ENCODE measurements around the gene ADAM22. TPM values are rescaled to one million over a fixed set of nuclear protein-coding genes. Genes with fewer than 3 reads are reported as not detected.

ADAM22 gene
- total RNA-seq, 1 donor from 2014 or later, result 1.6 TPM

DNA sequence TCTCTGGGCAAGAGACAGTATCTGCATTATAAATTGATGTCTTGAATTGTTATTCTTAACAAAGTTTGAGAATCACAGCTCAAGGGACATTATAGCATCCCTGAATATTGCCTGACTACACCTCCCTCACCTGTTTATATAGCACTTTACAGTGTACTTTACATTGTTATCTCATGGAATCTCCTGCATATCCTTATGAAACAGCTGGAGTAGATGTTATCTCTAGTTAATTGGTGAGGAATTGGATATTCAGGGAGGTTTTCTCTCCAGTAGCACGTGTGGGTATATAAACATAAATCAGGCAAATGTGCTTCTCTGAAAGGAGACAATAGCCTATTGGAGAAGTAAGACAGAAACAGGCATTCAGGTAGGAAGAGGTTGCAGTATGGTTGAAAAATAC, 168.6 kb downstream of the ADAM22 start:
- Mint-ChIP-seq H3K36me3 (ENCODE audit: low read depth) (no peaks in the 10 kb centered on the region), H3K27ac (ENCODE audit: unreplicated experiment) (no peak overlapping the region), H3K27me3 (ENCODE audit: low read depth) (peaks cover 5% of the 10 kb centered on the region), H3K4me1 (ENCODE audit: low read depth) (no peaks in the 10 kb centered on the region), H3K4me3 (ENCODE audit: unreplicated experiment) (no peak overlapping the region), H3K9me3 (ENCODE audit: low read depth) (no peaks in the 10 kb centered on the region)
- no peak for TF ChIP-seq CTCF (IDR thresholded peaks at IDR 0.05)
- no peak for DNase-seq (ENCODE audit: low spot score)

DNA sequence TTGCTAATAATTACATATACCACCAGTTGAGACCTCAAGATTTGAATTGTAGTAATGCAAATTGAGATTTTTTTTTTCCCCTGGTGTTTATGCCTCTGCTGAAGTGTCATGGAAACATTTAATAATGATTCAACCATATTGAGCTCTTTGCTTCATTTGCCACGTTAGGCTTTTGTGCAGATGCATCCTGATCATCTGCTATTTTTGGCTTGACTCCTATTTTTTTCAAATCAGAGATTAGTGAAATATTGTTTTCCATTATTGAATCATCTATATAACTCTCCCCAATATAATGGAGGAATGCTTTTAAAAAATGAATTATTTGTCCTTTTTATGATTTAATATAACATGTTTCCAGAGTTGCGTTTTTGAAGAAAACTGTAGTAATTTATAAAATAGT, 170.7 kb downstream of the ADAM22 start:
- H3K9me3 Mint-ChIP-seq (ENCODE audit: low read depth), result no peaks in the 10 kb centered on the region
- H3K4me1 Mint-ChIP-seq (ENCODE audit: low read depth), result no peaks in the 10 kb centered on the region
- no peak for TF ChIP-seq CTCF (IDR thresholded peaks at IDR 0.05)
- H3K27ac Mint-ChIP-seq (ENCODE audit: unreplicated experiment), result no peak overlapping the region
- no peak for DNase-seq (ENCODE audit: low spot score)
- peaks cover 5% of the 10 kb centered on the region for H3K27me3 Mint-ChIP-seq (ENCODE audit: low read depth)
- no peak overlapping the region for H3K4me3 Mint-ChIP-seq (ENCODE audit: unreplicated experiment)
- H3K36me3 Mint-ChIP-seq (ENCODE audit: low read depth), result no peaks in the 10 kb centered on the region

DNA sequence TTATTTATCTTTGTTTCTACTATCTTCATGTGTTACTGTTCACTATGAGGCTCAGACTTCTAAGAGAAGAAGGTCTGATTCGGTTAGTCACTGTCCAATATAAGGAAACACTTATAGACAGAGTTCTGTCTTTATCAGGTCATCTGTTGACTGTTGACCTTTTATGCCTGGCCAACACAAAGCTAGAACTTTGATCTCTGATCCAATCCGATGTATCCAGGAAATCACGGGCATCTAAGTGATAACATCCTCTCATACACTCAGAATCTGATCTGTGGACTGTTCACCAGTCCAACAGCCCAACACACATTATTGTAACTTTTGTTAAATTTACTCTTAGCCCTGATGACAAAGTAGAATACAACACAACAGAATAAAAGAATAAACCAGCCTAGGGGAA, 171.2 kb downstream of the ADAM22 start:
- no peak for DNase-seq (ENCODE audit: low spot score)
- peaks cover 5% of the 10 kb centered on the region for H3K27me3 Mint-ChIP-seq (ENCODE audit: low read depth)
- no peak overlapping the region for H3K27ac Mint-ChIP-seq (ENCODE audit: unreplicated experiment)
- H3K4me3 Mint-ChIP-seq (ENCODE audit: unreplicated experiment), result no peak overlapping the region
- TF ChIP-seq CTCF (IDR thresholded peaks at IDR 0.05), result no peak
- H3K36me3 Mint-ChIP-seq (ENCODE audit: low read depth), result no peaks in the 10 kb centered on the region
- H3K4me1 Mint-ChIP-seq (ENCODE audit: low read depth), result no peaks in the 10 kb centered on the region
- H3K9me3 Mint-ChIP-seq (ENCODE audit: low read depth), result no peaks in the 10 kb centered on the region

DNA sequence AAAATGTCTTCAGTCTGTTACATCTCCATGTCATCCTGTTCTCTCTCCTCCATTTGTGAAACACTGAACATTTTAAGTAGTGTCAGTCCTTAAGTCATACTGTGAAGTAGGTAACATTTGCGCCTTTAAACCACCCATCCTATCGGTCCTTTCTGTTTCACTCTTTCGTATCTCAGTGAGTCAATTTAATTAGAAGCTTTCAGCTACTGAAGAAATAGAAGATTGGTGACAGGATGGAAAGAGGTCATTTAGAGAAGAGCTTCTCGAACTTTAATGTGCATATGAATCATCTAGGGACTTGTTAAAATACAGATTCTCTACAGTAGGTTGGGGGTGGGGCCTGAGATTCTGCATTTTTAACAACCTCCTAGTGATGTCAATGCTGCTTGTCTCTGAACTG, 172.4 kb downstream of the ADAM22 start:
- Mint-ChIP-seq H3K4me3 (ENCODE audit: unreplicated experiment) (no peak overlapping the region), H3K36me3 (ENCODE audit: low read depth) (no peaks in the 10 kb centered on the region), H3K4me1 (ENCODE audit: low read depth) (no peaks in the 10 kb centered on the region), H3K27ac (ENCODE audit: unreplicated experiment) (no peak overlapping the region), H3K27me3 (ENCODE audit: low read depth) (peaks cover 3% of the 10 kb centered on the region), H3K9me3 (ENCODE audit: low read depth) (no peaks in the 10 kb centered on the region)
- no peak for TF ChIP-seq CTCF (IDR thresholded peaks at IDR 0.05)
- DNase-seq (ENCODE audit: low spot score), result no peak

- no peak for DNase-seq (ENCODE audit: low spot score)
- H3K4me3 Mint-ChIP-seq (ENCODE audit: unreplicated experiment), result no peak overlapping the region
- no peaks in the 10 kb centered on the region for H3K9me3 Mint-ChIP-seq (ENCODE audit: low read depth)
- TF ChIP-seq CTCF (IDR thresholded peaks at IDR 0.05), result no peak
- no peaks in the 10 kb centered on the region for H3K27me3 Mint-ChIP-seq (ENCODE audit: low read depth)
- H3K27ac Mint-ChIP-seq (ENCODE audit: unreplicated experiment), result no peak overlapping the region
- H3K36me3 Mint-ChIP-seq (ENCODE audit: low read depth), result no peaks in the 10 kb centered on the region
- H3K4me1 Mint-ChIP-seq (ENCODE audit: low read depth), result no peaks in the 10 kb centered on the region
Measured at GRCh38 chr7:88109612-88110011, 175.6 kb downstream of the ADAM22 start.
